GM21529 (cell line): ENCODE data around the gene CABP1.

Experiments used
- ATAC-seq: cut with Tn5 transposase; IDR thresholded peaks from one replicate; pipeline ENCODE4 v1.9.1; 2021; ENCODE audit not compliant: unreplicated experiment

Gene CABP1

GRCh38 chr12:120630104-120630892 lies 10.1 kb upstream of the CABP1 start:
- no peak for ATAC-seq

- no peak for ATAC-seq
Observed at GRCh38 chr12:120631097-120631496, 9.3 kb upstream of the CABP1 start.

DNA sequence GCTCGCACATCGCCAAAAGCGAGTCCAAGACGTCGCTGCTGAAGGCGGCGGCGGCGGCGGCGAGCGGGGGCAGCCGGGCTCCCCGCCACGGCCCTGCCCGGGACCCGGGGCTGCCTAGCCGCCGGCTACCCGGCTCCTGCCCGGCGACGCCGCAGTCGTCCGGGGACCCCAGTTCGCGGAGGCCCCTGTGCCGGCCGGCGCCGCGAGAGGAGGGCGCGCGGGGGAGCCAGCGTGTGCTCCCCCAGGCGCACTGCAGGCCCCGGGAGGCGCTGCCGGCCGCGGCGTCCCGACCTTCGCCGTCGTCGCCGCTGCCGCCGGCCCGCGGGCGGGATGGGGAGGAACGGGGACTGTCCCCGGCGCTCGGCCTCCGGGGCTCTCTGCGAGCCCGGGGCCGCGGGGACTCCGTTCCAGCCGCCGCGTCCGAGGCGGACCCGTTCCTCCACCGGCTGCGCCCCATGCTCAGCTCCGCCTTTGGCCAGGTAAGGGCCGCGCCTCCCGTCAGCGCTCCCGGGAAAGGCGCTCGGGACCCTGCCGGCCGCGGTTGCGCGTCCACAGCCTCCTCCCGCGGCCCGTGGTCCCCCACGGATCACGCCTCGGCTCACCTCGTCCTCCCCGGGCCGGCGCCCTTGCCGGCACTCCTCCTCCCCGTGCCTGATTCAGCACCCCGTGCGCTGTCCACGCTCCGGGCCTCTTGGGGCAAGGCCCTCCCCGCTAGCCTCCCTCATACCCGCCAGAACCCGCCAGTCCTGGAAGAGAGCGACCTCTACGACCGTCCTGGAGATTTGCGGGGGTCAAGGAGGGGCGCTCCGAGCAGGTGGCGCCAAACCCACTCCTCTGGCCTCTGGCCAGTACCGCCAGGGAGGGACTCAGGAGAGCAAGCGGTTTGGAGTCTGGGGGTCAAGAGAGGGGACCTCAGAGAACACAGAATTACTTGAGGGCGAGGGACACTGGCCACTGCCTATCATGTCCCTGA lies 721 bp downstream of the CABP1 start:
- peak; percentile 31 for ATAC-seq

DNA sequence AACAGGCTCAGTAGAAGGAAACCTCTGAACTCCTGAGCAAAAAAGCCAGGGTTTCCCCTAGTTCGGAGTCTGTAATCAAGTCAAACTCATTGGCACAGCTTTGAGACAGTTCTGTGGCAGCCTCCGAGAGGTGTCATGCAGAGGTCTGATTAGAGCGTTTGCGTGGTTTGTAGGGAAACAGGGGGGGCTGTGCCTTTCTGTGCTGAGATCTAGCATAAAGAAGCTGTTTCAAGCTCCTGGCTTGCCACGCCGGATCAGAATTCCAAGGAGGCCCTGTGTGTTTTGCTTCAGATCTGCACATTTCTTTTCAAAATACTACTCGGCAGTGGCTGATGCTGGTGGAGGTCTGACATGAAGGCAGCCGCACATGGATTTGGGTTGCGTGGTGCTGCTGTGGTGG lies 1.7 kb downstream of the CABP1 start:
- ATAC-seq, result no peak

DNA sequence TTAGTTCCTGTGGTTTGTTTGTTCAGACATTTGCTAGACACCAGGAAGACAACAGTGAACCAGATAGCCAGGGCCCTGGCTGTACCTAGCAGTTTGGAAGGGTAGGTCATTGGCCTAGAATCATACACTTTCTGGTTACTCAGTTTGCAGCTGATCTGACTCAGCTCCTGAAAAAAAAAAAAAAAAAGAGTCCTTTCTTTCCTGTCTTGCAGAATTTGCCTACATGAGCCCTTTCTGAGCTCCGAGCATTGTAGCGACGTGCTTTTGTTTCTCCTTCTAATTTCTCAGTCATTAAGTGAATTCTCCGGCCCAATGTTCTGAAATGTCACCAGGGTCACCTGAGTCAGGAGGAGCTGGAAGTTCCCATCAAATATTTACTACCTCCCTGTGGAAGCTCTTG lies 2.4 kb downstream of the CABP1 start:
- no peak for ATAC-seq

GRCh38 chr12:120643574-120643973 lies 3.1 kb downstream of the CABP1 start:
- no peak for ATAC-seq

DNA sequence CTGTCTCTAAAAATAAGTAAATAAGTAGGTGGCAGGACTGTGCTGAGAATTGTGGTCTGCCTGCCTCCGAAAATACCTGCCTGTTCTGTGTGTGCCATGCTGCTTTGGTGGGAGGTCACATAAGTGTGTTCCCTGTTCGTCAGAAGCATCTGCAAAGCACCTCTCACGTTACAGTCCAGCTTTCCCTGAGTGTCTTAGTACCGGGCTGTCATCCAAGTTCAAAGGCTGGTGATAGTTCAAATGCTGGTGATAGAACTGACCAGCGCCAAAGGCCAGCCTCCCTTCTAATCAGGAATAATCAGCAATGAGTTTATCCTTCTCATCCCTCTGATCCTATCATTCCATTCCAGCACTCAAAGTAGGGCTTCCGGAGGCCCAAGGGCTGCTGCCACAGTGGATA lies 5.6 kb downstream of the CABP1 start:
- no peak for ATAC-seq

DNA sequence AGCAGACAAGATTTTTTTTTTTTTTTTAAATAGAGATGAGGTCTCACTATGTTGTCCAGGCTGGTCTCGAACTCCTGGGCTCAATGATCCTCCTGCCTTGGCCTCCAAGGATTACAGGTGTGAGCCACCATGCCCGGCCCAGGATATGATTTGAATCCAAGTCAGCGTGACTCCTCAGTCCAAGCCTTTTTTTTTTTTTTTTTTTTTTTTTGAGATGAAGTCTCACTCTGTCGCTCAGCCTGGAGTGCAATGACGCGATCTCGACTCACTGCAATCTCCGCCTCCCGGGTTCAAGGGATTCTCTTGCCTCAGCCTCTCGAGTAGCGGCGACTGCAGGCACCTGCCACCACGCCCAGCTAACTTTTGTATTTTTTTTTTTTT lies 6.9 kb downstream of the CABP1 start:
- no peak for ATAC-seq

- ATAC-seq, result peak; percentile 7
Observed at GRCh38 chr12:120649442-120650232, 9.2 kb downstream of the CABP1 start.

GRCh38 chr12:120650233-120650690 lies 9.8 kb downstream of the CABP1 start:
- ATAC-seq, result no peak

- ATAC-seq, result no peak
Observed at GRCh38 chr12:120651821-120652220, 11.4 kb downstream of the CABP1 start.

DNA sequence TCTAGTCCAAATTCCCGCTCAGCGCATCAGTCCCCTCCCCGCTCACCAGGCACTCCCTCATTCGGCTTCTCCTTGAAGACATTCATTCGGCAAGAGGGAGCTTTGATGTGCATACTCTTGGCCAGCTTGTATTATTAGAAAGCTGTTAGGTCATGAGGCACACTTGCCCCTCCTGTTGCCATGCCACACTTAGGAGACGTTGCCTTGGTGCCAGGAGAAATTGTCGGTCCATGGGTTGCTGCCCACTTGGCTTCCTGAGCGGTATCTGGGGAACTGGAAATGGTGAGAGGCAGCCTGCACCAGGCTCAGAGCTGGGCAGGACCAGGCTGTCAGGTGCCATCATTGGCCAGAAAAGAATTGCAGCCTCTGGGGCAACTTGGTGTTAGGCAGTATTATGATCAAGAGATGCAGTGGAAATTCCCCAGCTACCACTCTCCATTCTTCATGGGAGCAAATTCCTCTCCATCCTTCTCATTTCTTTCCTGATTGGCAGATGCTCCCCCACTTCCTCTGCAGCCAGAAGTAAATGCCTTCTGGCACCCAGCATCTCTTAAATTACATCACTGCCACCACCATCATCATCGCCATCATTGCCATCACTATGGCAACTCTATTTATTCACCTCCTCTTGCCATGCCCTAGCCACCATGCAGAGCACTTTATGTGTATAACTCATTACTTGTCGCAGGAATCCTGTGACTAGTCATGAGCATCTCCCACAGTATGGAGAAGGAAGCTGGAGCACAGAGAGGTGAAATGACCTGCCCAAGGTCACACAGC lies 12.4 kb downstream of the CABP1 start:
- ATAC-seq, result no peak

DNA sequence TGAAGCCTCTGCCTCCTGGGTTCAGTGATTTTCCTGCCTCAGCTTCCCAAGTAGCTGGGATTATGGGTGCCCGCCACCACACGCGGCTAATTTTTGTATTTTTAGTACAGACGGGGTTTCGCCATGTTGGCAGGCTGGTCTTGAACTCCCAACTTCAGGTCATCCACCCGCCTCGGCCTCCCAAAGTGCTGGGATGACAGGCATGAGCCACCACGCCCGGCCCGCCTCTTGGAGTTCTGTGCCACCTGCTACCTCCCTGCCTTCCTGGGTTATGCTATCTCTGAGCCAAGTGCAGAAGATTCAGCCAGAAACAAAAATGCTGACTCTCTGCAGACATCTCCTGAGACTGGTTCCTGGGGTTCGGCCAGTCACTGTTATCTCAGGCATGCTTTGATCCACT lies 13.2 kb downstream of the CABP1 start:
- no peak for ATAC-seq

GRCh38 chr12:120654656-120655055 lies 14.2 kb downstream of the CABP1 start:
- no peak for ATAC-seq

- no peak for ATAC-seq
Observed at GRCh38 chr12:120656008-120656407, 15.6 kb downstream of the CABP1 start.

DNA sequence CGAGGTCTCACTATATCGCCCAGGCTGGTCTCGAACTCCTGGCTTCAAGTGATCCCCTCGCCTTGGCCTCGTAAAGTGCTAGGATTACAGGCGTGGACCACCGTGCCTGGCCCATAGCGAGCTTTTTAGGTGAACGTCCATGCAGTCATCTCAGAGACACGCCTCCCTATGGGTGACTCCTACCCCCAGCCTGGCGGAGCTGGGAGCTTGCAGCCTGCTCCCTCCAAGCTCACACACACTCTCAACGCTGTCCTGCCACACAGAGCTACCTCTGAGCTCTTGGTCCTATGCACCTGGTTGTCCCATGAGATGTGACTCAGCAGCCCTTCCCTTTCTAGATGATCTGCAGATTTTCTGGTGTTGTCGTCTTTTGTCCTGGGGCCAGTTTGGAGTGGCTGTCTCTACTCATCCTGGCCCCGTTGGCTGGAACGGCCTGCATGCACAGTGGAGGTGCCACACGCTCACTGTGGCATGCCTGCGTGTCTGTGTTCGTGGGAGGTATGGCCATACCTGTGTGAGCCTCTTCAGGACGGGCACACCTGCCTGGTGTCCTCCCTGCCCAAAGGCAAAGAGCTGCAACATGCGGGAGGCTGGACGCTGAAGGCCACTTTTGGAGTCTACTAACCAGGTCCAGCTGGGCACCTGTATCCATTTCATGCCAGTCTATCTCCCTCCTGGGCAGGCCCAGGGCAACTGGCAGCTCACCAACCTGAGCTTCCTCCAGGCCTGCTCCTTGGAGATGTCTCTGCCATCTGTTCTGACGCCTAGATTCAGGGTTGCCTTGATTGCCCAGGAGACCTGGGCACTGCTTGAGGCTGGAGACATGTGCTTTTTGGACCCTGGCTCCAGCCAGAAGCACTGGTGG lies 18.1 kb downstream of the CABP1 start:
- no peak for ATAC-seq

DNA sequence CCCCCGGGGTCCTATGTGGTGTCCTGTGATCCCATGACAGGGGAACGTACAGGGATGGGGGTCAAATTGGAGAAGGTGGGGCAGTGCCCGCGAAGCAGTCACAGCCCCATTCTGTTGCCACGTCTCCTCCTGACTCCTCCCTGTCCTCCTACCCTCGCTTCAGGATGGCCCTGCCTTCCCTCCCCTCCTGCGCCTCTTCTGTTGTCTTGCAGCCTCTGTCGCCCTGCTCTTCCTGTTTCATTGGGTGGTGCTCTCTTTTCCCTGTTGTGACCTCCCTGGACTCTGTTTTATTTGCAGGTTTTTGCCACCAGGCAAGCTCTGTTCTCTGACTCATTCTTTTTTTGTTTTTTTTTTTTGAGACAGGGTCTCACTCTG lies 18.7 kb downstream of the CABP1 start:
- no peak for ATAC-seq

- ATAC-seq, result no peak
Observed at GRCh38 chr12:120661432-120661831, 21.0 kb downstream of the CABP1 start.

DNA sequence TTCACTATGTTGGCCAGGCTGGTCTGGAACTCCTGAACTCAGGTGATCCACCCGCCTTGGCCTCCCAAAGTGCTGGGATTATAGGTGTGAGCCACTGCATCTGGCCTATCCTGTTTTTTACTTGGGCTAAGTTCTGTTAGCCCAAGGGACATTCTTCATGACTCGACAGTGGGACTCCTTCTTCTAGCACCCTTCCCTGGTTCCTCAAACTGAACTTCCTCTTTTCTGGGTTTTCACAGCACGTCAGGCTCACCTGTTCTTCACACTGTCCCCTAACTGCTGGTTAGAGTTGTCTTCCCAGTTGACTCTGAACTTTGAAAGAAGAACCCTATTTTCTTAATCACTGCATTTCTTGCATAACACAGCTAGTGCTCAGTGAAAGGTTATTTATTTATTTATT lies 22.5 kb downstream of the CABP1 start:
- ATAC-seq, result peak; percentile 56

DNA sequence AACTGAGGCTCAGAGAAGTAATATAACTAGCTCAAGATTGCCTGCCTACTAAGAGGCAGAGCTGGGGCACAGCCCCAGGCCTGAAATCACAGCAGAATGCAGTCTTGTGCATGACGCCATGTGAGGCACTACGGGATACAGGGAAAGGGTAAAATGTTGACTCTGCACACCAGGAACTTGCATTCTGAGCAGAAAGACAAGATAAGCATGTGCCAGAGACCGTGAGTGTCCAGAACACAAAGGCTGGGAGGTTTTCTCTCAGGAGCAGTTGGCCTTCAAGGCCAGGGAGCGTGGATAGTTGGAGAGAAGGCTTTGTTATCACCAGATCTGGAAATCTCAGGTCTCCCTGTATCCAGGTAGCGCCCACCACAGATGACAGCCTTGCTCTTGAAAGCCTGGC lies 23.3 kb downstream of the CABP1 start:
- no peak for ATAC-seq
